Neutrophil (primary cell): ENCODE data around the gene MYO1D.

Experiments used
- H3K27ac ChIP-seq: fragments of 200-600 bp; sonication (generic); 2 replicates; pipeline ENCODE4 v1.5.1; 2016; ENCODE audit warnings: mild to moderate bottlenecking, moderate library complexity
- H3K27me3 ChIP-seq: fragments of 200-600 bp; sonication (generic); 2 replicates; pipeline ENCODE4 v1.6.0; 2016; ENCODE audit warnings: mild to moderate bottlenecking
- H3K36me3 ChIP-seq: fragments of 200-600 bp; sonication (generic); 2 replicates; pipeline ENCODE4 v1.5.1; 2017
- H3K4me1 ChIP-seq, 2 experiments: fragments of 200-600 bp in 1 of 2; sonication (generic) in 1 of 2; 1 replicate in 1 of 2; 2 replicates in 1 of 2; pipeline versions ENCODE4 v1.5.1 to v1.6.1; 2013 to 2016; ENCODE audit warnings: low read depth in 1 of 2, low read length in 1 of 2, mild to moderate bottlenecking in 1 of 2, moderate library complexity in 1 of 2; ENCODE audit not compliant: control insufficient read depth in 1 of 2, insufficient read depth in 1 of 2
- H3K4me3 ChIP-seq, 2 experiments: fragments of 200-600 bp in 1 of 2; sonication (generic) in 1 of 2; 1 replicate in 1 of 2; 2 replicates in 1 of 2; pipeline ENCODE4 v1.5.1; 2013 to 2016; ENCODE audit warnings: low read depth in 1 of 2, low read length in 1 of 2, mild to moderate bottlenecking in 1 of 2, moderate library complexity in 1 of 2
- H3K9me3 ChIP-seq: fragments of 200-600 bp; sonication (generic); 2 replicates; pipeline ENCODE4 v1.5.1; 2016
- CTCF ChIP-seq: fragments of 200-600 bp; sonication (generic); IDR thresholded peaks from 2 replicates; pipeline ENCODE4 v1.5.1; 2016; ENCODE audit warnings: antibody characterized with exemption

The MYO1D gene

DNA sequence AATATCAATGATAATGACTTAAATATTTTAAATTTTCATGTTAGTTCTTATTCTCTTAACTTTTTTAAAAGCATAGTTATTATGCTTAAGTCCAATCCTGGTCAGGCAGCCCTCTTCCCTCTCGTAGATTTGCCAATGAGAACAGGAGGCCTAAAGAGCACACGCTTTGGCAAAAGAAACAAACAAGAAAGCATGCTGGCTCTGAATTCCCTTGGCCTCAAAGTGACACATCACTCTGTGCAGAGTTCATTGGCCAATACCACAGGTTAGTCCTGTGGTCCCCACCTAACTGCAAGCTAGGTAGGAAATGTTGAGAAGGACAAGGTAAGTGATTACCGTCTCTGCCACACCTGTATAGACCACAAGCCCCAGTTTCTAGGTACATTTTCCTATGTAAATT, 61.5 kb downstream of the MYO1D start:
- Histone ChIP-seq H3K27me3 (peaks cover 14% of the 10 kb centered on the region), H3K36me3 (no peaks in the 10 kb centered on the region), H3K4me3 (no peak overlapping the region), H3K27ac (no peak overlapping the region), H3K4me1 (no peaks in the 10 kb centered on the region), H3K9me3 (no peaks in the 10 kb centered on the region)
- no peak for TF ChIP-seq CTCF

DNA sequence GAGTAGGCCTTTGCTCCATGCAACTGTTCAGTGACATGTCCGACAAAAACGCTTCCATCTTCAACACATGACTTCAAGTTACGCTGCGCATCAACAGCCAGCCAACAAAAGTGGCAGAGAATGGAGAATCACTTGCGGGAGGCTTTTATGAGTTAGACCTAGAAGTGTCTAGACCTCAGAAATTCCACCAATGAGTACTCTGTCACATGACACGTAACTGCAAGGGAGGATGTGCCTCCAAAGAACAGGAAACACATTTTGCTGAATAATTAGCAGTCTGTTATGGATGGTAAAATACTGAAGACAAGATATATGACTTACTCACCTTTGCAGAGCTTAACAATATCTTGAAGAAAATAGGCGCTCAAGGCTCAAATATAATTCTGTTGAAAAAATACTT, 62.1 kb downstream of the MYO1D start:
- H3K9me3 ChIP-seq, result no peaks in the 10 kb centered on the region
- H3K27me3 ChIP-seq, result peaks cover 8% of the 10 kb centered on the region
- H3K27ac ChIP-seq, result no peak overlapping the region
- no peak overlapping the region for H3K4me3 ChIP-seq
- no peak for TF ChIP-seq CTCF
- no peaks in the 10 kb centered on the region for H3K4me1 ChIP-seq
- no peaks in the 10 kb centered on the region for H3K36me3 ChIP-seq

GRCh38 chr17:32813021-32813420, 63.9 kb downstream of the MYO1D start:
- no peak for TF ChIP-seq CTCF

GRCh38 chr17:32810690-32811089, 66.2 kb downstream of the MYO1D start:
- Histone ChIP-seq H3K4me3 (no peak overlapping the region), H3K27ac (no peak overlapping the region), H3K36me3 (no peaks in the 10 kb centered on the region), H3K4me1 (no peaks in the 10 kb centered on the region), H3K27me3 (no peaks in the 10 kb centered on the region), H3K9me3 (no peaks in the 10 kb centered on the region)
- no peak for TF ChIP-seq CTCF

More at GRCh38 chr17:32813021-32813420, 63.9 kb downstream of the MYO1D start:
- Histone ChIP-seq H3K9me3 (no peaks in the 10 kb centered on the region), H3K4me1 (no peaks in the 10 kb centered on the region), H3K27me3 (no peaks in the 10 kb centered on the region), H3K36me3 (no peaks in the 10 kb centered on the region), H3K27ac (no peak overlapping the region), H3K4me3 (no peak overlapping the region)

GRCh38 chr17:32807577-32807976, 69.3 kb downstream of the MYO1D start:
- Histone ChIP-seq H3K4me3 (no peak overlapping the region), H3K27ac (no peak overlapping the region), H3K27me3 (no peaks in the 10 kb centered on the region), H3K36me3 (no peaks in the 10 kb centered on the region), H3K9me3 (no peaks in the 10 kb centered on the region), H3K4me1 (no peaks in the 10 kb centered on the region)
- no peak for TF ChIP-seq CTCF

GRCh38 chr17:32806646-32807045, 70.3 kb downstream of the MYO1D start:
- TF ChIP-seq CTCF, result no peak
- Histone ChIP-seq H3K27me3 (no peaks in the 10 kb centered on the region), H3K4me3 (no peak overlapping the region), H3K4me1 (no peaks in the 10 kb centered on the region), H3K27ac (no peak overlapping the region), H3K36me3 (no peaks in the 10 kb centered on the region), H3K9me3 (no peaks in the 10 kb centered on the region)
